Embryonic facial prominence (tissue), 1 donor: ENCODE results near the gene CLDN20.
"Not testable (repeated sequence)": the region's sequence is repeated elsewhere in the genome, so short reads cannot be mapped to it uniquely, and the experiment has no call there.

Experiments
- DNase-seq: peaks from one replicate; pipeline ENCODE4 v3.0.0-alpha.2; 2016; ENCODE audit errors: extremely low spot score

CLDN20 gene

GRCh38 chr6:155245193-155245592, 18.6 kb upstream of the CLDN20 start:
- DNase-seq: no peak

- DNase-seq: no peak
Measured at GRCh38 chr6:155245831-155246230, 18.0 kb upstream of the CLDN20 start.

- DNase-seq: no peak
Measured at GRCh38 chr6:155246825-155247224, 17.0 kb upstream of the CLDN20 start.

DNA sequence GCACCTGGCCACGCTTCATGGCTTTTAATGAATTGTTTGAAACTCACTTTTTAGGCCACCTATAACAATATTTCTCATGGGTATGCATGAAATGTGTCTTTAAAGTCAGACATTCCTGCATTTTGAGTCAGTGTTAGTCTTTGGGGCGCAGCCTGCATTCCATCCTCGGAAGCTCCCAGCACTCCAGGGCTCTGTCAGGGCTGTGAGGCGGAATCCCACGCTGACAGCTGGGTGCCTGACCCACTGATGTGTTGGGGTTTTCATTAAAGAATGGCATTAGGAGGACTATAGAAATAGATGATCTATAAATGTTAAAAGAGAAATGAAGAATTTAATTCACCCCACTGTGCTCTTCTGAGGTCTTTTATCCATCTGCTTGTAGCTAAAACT, 16.2 kb upstream of the CLDN20 start:
- DNase-seq: no peak

- no peak for DNase-seq
Measured at GRCh38 chr6:155248008-155249001, 15.5 kb upstream of the CLDN20 start.

- no peak for DNase-seq
Measured at GRCh38 chr6:155250701-155251381, 13.0 kb upstream of the CLDN20 start.

GRCh38 chr6:155252581-155252980, 11.2 kb upstream of the CLDN20 start:
- DNase-seq: no peak

DNA sequence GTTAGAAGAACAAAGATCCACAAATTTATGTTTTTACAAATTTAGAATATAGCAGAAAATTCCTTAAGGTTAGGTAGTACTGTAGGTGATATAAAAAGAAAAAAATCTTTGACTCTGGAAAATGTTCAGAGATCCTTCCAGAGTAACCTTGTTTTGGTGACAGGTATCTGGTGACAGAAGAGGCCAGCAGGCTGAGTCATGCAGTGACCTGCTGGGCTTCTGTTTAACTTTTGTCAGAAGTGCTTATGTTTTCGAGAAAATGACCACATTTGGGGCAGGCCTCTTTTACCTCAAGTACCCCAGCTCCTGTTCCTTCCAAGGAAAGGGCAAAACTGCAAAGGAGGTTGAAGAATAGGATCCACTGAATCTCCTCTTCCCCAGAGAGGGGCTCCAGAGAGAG, 10.5 kb upstream of the CLDN20 start:
- DNase-seq: no peak

DNA sequence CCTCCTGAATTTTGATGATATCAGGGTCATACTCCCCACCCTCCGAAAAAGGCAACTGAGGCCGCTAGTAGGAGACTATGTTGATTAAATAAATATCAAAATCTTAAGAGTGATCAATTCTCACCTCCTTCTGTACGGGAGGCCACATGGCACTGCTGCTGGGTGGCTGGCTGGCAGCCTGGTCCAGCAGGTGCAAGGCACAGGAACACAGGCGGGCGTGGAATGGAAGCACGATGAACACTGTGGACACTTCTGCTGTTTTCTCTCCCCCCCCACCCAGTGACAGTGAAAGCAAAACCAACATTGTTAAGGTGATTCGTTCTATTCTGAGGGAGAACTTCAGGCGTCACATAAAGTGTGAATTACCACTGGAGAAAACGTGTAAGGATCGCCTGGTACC, 9.7 kb upstream of the CLDN20 start:
- DNase-seq: no peak

DNA sequence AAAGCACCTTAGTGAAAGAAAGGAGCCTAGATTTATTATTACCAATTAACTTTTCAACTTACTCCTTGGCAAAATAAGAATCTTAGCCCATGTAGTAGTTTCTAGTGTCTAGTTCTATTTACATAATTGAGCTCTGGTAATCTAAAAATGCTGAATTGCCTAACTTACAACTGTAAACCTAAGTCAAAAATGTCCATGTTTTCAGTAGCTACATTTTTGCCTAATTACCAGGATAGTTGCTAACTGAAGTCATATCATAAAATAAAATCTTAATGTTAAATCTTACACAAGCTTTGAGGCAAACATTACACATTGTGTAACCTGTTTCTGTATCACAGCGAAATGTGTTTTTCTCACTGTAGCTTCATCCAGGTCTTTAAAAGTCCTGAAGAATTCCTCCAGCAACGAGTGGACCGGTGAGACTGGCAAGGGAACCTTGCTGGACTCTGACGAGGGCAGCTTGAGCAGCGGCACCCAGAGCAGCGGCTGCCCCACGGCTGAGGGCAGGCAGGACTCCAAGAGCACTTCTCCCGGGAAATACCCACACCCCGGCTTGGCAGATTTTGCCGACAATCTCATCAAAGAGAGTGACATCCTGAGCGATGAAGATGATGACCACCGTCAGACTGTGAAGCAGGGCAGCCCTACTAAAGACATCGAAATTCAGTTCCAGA, 7.6 kb upstream of the CLDN20 start:
- DNase-seq: no peak

GRCh38 chr6:155257796-155258195, 6.0 kb upstream of the CLDN20 start:
- no peak for DNase-seq

DNA sequence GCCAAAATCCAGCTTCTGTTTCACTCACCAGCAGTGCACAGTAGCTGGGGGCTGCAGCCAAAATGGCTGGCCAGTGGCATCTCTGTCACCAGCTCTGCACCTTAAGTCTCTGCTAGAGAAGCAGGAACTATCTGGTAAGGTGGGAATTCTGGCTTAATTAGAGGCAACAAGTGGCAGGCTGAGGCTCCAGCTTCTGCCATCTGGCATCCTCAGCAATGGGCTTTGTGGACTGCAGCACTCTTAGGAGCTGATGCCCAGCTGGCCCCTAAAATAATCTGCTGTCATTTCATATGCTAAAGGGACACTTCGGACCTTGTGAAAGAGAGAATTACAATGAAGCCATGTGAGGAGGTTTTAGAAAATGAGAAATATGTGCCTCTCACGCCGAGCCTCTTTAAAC, 4.6 kb upstream of the CLDN20 start:
- no peak for DNase-seq

DNA sequence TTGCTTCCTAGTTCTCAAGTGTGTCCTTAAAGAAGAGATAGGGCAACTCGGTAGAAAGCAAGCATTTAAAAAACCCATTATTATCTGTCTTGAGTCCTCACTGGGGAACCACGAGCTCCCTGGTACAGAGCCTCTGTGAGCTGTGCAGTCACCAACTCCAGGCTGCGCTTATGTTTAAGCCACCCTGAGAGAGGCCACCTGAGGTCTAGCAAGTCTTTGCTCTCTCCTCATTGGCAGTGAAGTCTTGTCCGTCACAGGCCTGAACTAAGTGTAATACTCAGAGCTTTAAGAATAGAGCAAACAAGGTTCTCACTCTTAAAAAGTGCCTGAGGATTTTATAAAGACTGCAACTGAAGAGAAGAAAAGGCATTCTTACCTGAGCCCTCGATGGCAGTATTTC, 3.9 kb upstream of the CLDN20 start:
- DNase-seq: no peak

- DNase-seq: no peak
Measured at GRCh38 chr6:155260686-155261085, 3.1 kb upstream of the CLDN20 start.

DNA sequence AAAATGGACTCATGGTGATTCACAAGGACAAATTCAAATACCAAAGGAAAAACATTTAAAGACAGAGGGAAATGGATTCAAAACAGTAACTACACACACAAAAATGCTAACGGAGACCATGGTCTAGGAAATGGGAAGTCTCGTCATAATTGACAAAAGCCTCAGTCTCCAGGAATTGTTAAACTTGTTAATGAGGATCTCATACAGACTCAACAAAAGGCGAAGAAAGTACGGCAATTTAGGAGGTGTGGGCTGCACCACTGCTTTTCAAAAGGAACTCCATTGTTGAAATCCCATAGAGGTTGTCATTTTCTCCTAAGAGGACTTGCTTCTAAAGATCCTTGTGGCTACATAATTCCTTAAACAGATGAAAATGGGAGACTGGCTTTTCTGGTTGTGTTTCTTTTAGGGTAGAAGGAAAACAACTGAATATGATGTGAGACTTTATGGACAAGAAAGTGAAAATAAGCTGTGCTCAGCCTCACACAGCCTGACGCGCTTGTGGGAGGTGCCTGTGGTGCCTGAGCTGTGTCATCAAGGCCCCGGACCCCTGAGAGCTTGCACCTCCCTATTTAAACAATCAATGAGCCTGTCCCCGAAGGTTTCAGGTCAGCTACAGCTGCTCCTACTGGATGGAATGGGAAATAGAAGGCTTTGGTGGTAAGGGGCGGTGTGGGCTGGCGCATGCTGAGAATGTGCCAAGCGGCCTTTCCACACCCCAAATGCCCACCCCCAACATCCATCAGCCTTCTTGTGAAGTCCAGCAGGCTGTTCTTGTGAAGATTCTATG, 2.5 kb upstream of the CLDN20 start:
- no peak for DNase-seq

DNA sequence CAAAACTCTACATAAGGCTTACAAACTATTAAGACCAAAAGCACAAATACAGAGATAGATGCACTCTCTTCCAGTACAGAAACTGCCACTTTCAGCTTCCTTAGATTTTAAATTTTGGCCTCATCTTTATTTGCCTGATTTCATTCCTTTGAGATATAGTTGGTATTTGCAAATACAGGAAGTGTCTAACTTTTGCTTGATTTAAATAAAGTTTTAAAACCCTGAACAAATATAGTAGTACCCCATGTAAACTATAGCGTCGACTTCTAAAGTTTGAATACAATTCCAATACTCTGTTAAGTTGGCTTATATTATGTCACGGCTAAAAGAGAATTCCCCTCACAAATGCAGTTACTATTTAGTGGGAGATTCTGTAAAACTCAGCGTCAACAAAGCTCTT, 1.2 kb upstream of the CLDN20 start:
- no peak for DNase-seq

DNA sequence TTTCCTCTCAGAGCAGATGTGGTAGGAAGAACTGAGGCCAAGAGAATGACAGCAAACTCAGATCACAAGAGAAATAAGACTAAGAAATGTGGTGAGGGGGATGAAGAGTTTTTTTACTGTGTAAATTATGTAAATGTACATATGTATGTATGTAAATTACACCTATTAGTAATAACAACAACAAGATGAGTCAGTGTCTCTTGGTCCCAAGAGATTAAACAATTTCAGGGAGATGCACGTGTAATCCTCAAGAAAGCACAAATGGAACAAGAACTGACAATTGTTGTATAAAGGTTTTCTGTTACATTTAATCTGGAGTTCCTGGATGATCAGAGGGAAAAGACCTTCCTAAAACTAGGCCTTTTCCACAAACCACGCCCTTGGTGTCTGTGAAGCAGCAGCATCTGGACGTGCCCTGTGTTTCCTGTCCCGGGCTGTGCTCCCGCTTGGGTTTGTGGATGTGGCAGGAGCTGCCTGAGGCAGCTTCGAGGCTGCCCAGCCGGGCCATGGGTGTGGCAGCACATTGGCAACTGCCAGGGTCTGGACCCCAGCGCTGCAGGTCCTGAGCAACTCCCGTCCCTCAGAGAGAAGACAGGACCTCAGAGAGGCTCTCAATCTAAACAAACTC, 994 bp downstream of the CLDN20 start:
- DNase-seq: no peak

- no peak for DNase-seq
Measured at GRCh38 chr6:155265843-155266535, 2.2 kb downstream of the CLDN20 start.

DNA sequence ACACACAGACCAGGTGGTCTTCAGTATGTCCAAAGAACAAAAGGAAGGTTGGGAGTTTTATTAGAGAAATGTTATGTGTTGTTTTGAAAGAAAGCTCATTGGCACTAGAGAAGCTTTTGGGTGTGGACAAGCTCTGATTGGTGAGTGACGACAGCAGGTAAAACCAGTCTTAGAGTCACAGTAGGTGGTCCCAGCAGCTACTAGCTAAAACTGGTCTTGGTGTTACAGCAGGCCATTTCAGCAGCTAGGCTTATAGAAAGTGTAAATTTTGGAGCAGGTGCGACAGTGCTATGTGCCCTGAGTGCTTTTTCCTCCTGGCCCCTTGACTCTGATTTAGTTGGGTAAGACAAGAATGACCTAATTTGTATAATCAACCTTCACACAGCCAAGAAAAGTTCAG, 3.6 kb downstream of the CLDN20 start:
- no peak for DNase-seq

- not testable (repeated sequence) for DNase-seq
Measured at GRCh38 chr6:155268088-155268867, 4.5 kb downstream of the CLDN20 start.
